ENCODE data around the gene ANKRD65. TPM values are rescaled to one million over a fixed set of nuclear protein-coding genes. Genes with fewer than 3 reads are reported as not detected.

The ANKRD65 gene
- total and polyA plus RNA-seq, 8 donors = 2.3 to 41.8 (median 14.0) TPM

DNA sequence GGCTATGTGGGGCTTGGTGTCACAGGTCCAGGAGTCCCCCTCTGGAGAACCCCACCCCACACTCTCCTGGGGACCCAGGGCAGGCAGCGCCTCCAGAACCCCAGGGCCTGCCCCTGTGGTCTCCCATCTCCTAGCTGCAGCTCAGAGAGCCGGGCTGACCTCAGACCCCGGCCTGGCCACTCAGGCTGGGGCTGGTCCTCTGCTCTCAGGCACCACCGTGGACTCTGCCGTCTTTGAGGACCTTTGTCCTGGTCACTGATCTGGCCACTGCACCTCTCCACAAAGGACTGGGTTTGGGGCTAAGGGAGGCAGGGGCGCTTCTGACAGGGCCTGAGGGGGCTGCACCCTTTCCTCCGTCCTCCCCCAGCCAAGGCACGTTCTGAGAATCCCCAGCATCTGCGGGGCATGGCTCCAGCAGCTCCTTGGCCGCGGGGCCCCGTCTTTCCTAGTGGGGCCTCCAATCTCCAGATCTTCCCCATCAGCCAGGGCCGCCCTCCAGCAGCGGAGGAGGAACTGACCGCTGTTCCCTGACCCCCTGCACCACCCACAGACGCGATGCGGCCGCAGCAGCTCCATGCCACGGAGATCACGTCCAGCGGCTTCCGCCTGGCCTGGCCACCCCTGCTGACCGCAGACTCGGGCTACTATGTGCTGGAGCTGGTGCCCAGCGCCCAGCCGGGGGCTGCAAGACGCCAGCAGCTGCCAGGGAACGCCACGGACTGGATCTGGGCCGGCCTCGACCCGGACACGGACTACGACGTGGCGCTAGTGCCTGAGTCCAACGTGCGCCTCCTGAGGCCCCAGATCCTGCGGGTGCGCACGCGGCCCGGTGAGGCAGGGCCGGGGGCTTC is 17.7 kb upstream of the ANKRD65 start:
- intact Hi-C loops (cut with DNase I) = loop anchor here in 1 of 3 donors (5.0 kb wide), 1 partner anchor 36 kb away; no protein-coding TSS in a partner anchor
- H3K9me3 ChIP-seq = no peaks in the 10 kb centered on the region
- DNase-seq (peak in 2 of 6 donors; percentile 59 to 81), FAIRE-seq (no peak), ATAC-seq (no peak)
- H3K4me3 ChIP-seq = peak overlapping the region in 1 of 4 donors; percentile 76
- H3K27ac ChIP-seq = peak overlapping the region; percentile 47 to 96 (median 60)
- WGBS, 2 donors = 83 to 85% methylated on average over 44 to 45 of the region's 45 CpGs
- H3K36me3 ChIP-seq = no peaks in the 10 kb centered on the region
- H3K27me3 ChIP-seq = no peaks in the 10 kb centered on the region
- H3K4me1 ChIP-seq = peaks cover 36 to 49% (median 43%) of the 10 kb centered on the region in 3 donors
- TF ChIP-seq, protein P1, sequence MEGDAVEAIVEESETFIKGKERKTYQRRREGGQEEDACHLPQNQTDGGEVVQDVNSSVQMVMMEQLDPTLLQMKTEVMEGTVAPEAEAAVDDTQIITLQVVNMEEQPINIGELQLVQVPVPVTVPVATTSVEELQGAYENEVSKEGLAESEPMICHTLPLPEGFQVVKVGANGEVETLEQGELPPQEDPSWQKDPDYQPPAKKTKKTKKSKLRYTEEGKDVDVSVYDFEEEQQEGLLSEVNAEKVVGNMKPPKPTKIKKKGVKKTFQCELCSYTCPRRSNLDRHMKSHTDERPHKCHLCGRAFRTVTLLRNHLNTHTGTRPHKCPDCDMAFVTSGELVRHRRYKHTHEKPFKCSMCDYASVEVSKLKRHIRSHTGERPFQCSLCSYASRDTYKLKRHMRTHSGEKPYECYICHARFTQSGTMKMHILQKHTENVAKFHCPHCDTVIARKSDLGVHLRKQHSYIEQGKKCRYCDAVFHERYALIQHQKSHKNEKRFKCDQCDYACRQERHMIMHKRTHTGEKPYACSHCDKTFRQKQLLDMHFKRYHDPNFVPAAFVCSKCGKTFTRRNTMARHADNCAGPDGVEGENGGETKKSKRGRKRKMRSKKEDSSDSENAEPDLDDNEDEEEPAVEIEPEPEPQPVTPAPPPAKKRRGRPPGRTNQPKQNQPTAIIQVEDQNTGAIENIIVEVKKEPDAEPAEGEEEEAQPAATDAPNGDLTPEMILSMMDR (IDR thresholded peaks at IDR 0.05) = no peak

DNA sequence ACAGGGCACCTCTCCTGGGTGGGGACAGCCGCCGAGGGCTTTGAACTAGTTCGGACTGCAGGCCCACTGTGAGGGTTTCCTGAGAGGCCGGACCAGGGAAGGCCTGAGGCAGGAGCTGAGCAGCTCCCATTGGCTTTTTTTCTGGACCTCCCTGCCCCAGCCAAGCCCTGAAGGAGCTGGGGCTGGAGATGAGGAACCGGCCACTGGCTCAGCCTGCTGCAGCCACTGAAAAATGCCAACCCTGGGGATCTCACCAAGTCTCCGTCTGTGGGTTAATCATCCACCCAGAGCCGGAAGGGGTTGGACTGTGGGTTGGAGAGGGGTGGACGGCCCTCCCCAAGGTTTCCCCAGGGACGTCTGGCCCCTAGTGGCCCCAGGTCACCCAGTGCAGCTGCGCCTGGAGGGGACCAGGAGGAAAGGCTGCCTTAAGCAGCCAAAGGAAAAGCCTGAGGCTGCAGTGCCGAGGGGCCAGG is 16.9 kb upstream of the ANKRD65 start:
- peak; percentile 75 to 91 (median 88) for DNase-seq
- Histone ChIP-seq H3K9me3 (no peaks in the 10 kb centered on the region), H3K36me3 (no peaks in the 10 kb centered on the region), H3K27ac (peak overlapping the region; percentile 47 to 96 (median 60)), H3K27me3 (no peaks in the 10 kb centered on the region), H3K4me3 (peak overlapping the region in 3 of 4 donors; percentile 16 to 76 (median 57)), H3K4me1 (peaks cover 36 to 57% (median 43%) of the 10 kb centered on the region in 3 donors)
- intact Hi-C loops (cut with DNase I) = loop anchor here in 1 of 3 donors (5.0 kb wide), 1 partner anchor 36 kb away; no protein-coding TSS in a partner anchor
- WGBS, 2 donors = 9 to 21% methylated on average over 11 of the region's 11 CpGs
- TF ChIP-seq, protein P1 (IDR thresholded peaks at IDR 0.05) = peak in 2 of 4 donors; percentile 21 to 27
- FAIRE-seq = no peak
- ATAC-seq = peak; percentile 52 to 71 (median 59)

DNA sequence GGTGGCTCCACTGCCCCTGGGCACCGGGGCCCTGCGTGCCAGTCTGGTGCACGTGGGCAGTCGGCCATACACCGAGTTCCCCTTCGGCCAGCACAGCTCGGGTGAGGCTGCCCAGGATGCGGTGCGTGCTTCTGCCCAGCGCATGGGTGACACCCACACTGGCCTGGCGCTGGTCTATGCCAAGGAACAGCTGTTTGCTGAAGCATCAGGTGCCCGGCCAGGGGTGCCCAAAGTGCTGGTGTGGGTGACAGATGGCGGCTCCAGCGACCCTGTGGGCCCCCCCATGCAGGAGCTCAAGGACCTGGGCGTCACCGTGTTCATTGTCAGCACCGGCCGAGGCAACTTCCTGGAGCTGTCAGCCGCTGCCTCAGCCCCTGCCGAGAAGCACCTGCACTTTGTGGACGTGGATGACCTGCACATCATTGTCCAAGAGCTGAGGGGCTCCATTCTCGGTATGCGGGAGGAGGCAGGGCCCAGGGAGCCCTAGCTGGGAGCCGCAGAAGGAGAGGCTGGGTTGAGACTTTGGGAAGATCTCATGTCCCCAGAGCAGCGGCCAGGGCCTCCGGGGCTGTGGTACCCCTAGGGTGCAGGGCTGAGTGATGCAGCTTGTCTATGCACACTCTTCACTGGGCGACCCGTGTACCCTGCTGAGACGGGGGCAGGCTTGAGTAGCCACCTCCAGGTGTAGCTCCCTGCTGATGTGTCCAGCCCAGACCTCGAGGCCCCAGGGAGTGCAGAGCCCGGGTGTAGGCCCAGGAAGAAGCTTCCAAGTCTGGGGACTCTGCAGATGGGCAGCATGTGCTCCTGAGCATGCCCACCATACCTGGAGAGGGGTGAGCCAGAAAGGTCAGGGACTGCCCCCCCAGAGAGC is 16.2 kb upstream of the ANKRD65 start:
- H3K4me1 ChIP-seq = peaks cover 36 to 64% (median 45%) of the 10 kb centered on the region in 3 donors
- H3K9me3 ChIP-seq = no peaks in the 10 kb centered on the region
- peak overlapping the region; percentile 54 to 76 (median 58) for H3K4me3 ChIP-seq
- H3K36me3 ChIP-seq = no peaks in the 10 kb centered on the region
- intact Hi-C loops (cut with DNase I) = loop anchor here in 1 of 3 donors (5.0 kb wide), 1 partner anchor 35 kb away; no protein-coding TSS in a partner anchor
- peak overlapping the region; percentile 47 to 96 (median 60) for H3K27ac ChIP-seq
- TF ChIP-seq, protein P1 (IDR thresholded peaks at IDR 0.05) = no peak
- ATAC-seq (peak in 1 of 4 donors; percentile 1), DNase-seq (peak; percentile 30 to 84 (median 41)), FAIRE-seq (no peak)
- H3K27me3 ChIP-seq = no peaks in the 10 kb centered on the region
- 34 to 49% methylated on average over 31 of the region's 31 CpGs for WGBS, 2 donors

DNA sequence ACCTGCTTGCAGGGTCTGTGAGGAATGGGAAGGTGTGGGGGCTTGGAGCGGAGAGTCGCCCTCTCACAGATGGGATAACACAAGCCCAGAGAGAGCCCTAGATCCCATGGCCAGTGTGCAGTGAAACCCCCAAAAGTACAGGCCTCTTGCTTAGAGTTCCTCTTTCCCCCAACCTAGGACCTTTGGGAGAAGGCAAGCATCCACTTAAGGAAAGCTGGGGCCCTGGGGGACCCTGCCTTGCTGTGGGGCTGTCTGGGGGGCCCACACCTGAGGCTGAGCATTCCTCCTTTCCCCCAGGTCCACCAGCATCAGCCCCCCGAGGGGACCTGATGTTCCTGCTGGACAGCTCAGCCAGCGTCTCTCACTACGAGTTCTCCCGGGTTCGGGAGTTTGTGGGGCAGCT is 15.6 kb upstream of the ANKRD65 start:
- no peak for DNase-seq
- no peak for ATAC-seq
- H3K4me3 ChIP-seq = peak overlapping the region; percentile 54 to 76 (median 58)
- no peaks in the 10 kb centered on the region for H3K36me3 ChIP-seq
- TF ChIP-seq, protein P1 (IDR thresholded peaks at IDR 0.05) = no peak
- intact Hi-C loops (cut with DNase I) = loop anchor here in 1 of 3 donors (5.0 kb wide), 1 partner anchor 34 kb away; no protein-coding TSS in a partner anchor
- peaks cover 34 to 70% (median 48%) of the 10 kb centered on the region in 3 donors for H3K4me1 ChIP-seq
- peak overlapping the region in 2 of 4 donors; percentile 41 to 96 for H3K27ac ChIP-seq
- H3K27me3 ChIP-seq = no peaks in the 10 kb centered on the region
- H3K9me3 ChIP-seq = no peaks in the 10 kb centered on the region
- 45 to 54% methylated on average over 6 to 7 of the region's 7 CpGs for WGBS, 2 donors
- FAIRE-seq = no peak
